Caco-2 (cell line): Measurements from ENCODE around the gene MPI. TPM values are rescaled to one million over a fixed set of nuclear protein-coding genes. Genes with fewer than 3 reads are reported as not detected.

ENCODE experiments used
- BruUV-seq: library from RNA; stranded (reverse); fragments of 400-500 nt; replicated peaks from 2 replicates; lab custom pipeline; 2021; lab: Mats Ljungman, UMichigan
- CTCF ChIA-PET: fragments of 300-600 bp; sonication (Branson Sonifier 250); formaldehyde crosslinking; loops from one replicate; lab custom pipeline; 2022; ENCODE audit warnings: antibody characterized with exemption; lab: Charles Lee
- POLR2A ChIA-PET: fragments of 300-600 bp; sonication (Branson Sonifier 250); formaldehyde crosslinking; loops from one replicate; lab custom pipeline; 2022; ENCODE audit warnings: antibody characterized with exemption; lab: Charles Lee
- DNase-seq, 2 experiments: peaks; one replicate each; pipeline versions ENCODE4 v3.0.0 to v3.0.0-alpha.2; 2020 to 2022
- H3K27me3 ChIP-seq: replicated peaks from 2 replicates; pipeline ENCODE4 v1.6.0; 2011; ENCODE audit warnings: low read length; ENCODE audit not compliant: control insufficient read depth, insufficient read depth
- H3K36me3 ChIP-seq: 2 replicates; pipeline ENCODE4 v1.5.1; 2011; ENCODE audit warnings: low read length; ENCODE audit not compliant: control insufficient read depth, insufficient read depth
- H3K4me1 ChIP-seq: fragments of 250-450 bp; sonication (Bioruptor Pico); 2 replicates; pipeline ENCODE4 v1.5.1; 2020; ENCODE audit warnings: mild to moderate bottlenecking
- H3K4me3 ChIP-seq: 2 replicates; pipeline ENCODE4 v1.5.1; 2011; ENCODE audit warnings: low read depth, mild to moderate bottlenecking, control low read depth, low read length
- H3K9me3 ChIP-seq: fragments of 250-450 bp; sonication (Bioruptor Pico); 2 replicates; pipeline ENCODE4 v1.5.1; 2020; ENCODE audit warnings: mild to moderate bottlenecking, moderate library complexity
- H3K27ac Mint-ChIP-seq: one replicate; pipeline ENCODE4 v1.8.0; 2022; ENCODE audit warnings: mixed read lengths; ENCODE audit not compliant: unreplicated experiment
- H3K27me3 Mint-ChIP-seq: one replicate; pipeline ENCODE4 v1.8.0; 2022; ENCODE audit warnings: mixed read lengths; ENCODE audit not compliant: insufficient read depth, unreplicated experiment
- H3K36me3 Mint-ChIP-seq: one replicate; pipeline ENCODE4 v1.8.0; 2022; ENCODE audit warnings: mild to moderate bottlenecking, mixed read lengths; ENCODE audit not compliant: insufficient read depth, unreplicated experiment
- H3K4me1 Mint-ChIP-seq: one replicate; pipeline ENCODE4 v1.8.0; 2022; ENCODE audit warnings: low read depth, mixed read lengths; ENCODE audit not compliant: unreplicated experiment
- H3K4me3 Mint-ChIP-seq: one replicate; pipeline ENCODE4 v1.8.0; 2022; ENCODE audit warnings: mild to moderate bottlenecking, moderate library complexity, mixed read lengths; ENCODE audit not compliant: unreplicated experiment
- H3K9me3 Mint-ChIP-seq: one replicate; pipeline ENCODE4 v1.8.0; 2022; ENCODE audit warnings: mixed read lengths; ENCODE audit not compliant: unreplicated experiment
- CTCF ChIP-seq, 2 experiments: fragments of 200-600 bp in 1 of 2; IDR thresholded peaks; 1 replicate in 1 of 2; 2 replicates in 1 of 2; pipeline versions ENCODE4 v1.5.1 to v1.8.0; 2011 to 2022; ENCODE audit warnings: antibody characterized with exemption in 1 of 2, control low read depth in 1 of 2, inconsistent platforms in 1 of 2, low read depth in 1 of 2, low read length in 1 of 2, mild to moderate bottlenecking in 1 of 2, moderate library complexity in 1 of 2; ENCODE audit not compliant: insufficient read depth in 1 of 2, severe bottlenecking in 1 of 2, unreplicated experiment in 1 of 2
- intact Hi-C: fragments of 100-400 bp; cut with micrococcal nuclease; formaldehyde crosslinking; loops from one replicate; pipeline ENCODE4 v1.10.0; 2022; ENCODE audit not compliant: unreplicated experiment
- total RNA-seq: library from RNA; stranded (reverse); gene quantifications from 2 replicates; pipeline ENCODE4 v1.2.3, GENCODE V29; 2022

The MPI gene
- total RNA-seq, 1 experiment from 2014 or later = 29.1 TPM

- Histone ChIP-seq H3K4me3 (no peak overlapping the region), H3K4me1 (peaks cover 51% of the 10 kb centered on the region), H3K36me3 (peaks cover 3% of the 10 kb centered on the region; the same call in 1 of the 2 replicates), H3K9me3 (peaks cover 6% of the 10 kb centered on the region; the same call in 1 of the 2 replicates), H3K27me3 (no peaks in the 10 kb centered on the region)
- BruUV-seq = no TSS peak
- peak overlapping the region; percentile 57 for H3K27ac Mint-ChIP-seq
- TF ChIP-seq CTCF (IDR thresholded peaks at IDR 0.05; ENCODE audit: insufficient read depth in 1 of 2, low read depth in 1 of 2, low read length in 1 of 2, severe bottlenecking in 1 of 2, unreplicated experiment in 1 of 2) = no peak
- H3K9me3 Mint-ChIP-seq = no peaks in the 10 kb centered on the region
- peaks cover 65% of the 10 kb centered on the region for H3K36me3 Mint-ChIP-seq
- CTCF ChIA-PET = no interaction called here
- DNase-seq = no peak
- intact Hi-C loops = no loop called here
- no peak overlapping the region for H3K4me3 Mint-ChIP-seq
- no peaks in the 10 kb centered on the region for H3K27me3 Mint-ChIP-seq
- POLR2A ChIA-PET = no interaction called here
- peaks cover 55% of the 10 kb centered on the region for H3K4me1 Mint-ChIP-seq
Observed at GRCh38 chr15:74868059-74868458, 21.8 kb upstream of the MPI start.

GRCh38 chr15:74869372-74869725, 20.5 kb upstream of the MPI start:
- no TSS peak for BruUV-seq
- ChIA-PET CTCF (interaction anchor here (1.2 to 1.4 kb wide), 3 partner anchors 10 to 88 kb away, joined by 3 to 4 read pairs (median 3); no protein-coding TSS in a partner anchor), POLR2A (no interaction called here)
- intact Hi-C loops = no loop called here
- H3K9me3 Mint-ChIP-seq = no peaks in the 10 kb centered on the region
- no peak for TF ChIP-seq CTCF (IDR thresholded peaks at IDR 0.05; ENCODE audit: insufficient read depth in 1 of 2, low read depth in 1 of 2, low read length in 1 of 2, severe bottlenecking in 1 of 2, unreplicated experiment in 1 of 2)
- H3K4me1 Mint-ChIP-seq = peaks cover 45% of the 10 kb centered on the region
- H3K27me3 ChIP-seq = no peaks in the 10 kb centered on the region
- H3K4me3 Mint-ChIP-seq = no peak overlapping the region
- peak overlapping the region; percentile 86 for H3K27ac Mint-ChIP-seq
- DNase-seq = no peak
- H3K36me3 ChIP-seq = peaks cover 3% of the 10 kb centered on the region; the same call in 1 of the 2 replicates
- no peak overlapping the region for H3K4me3 ChIP-seq
- peaks cover 51% of the 10 kb centered on the region for H3K4me1 ChIP-seq
- peaks cover 6% of the 10 kb centered on the region; the same call in 1 of the 2 replicates for H3K9me3 ChIP-seq
- H3K27me3 Mint-ChIP-seq = no peaks in the 10 kb centered on the region
- peaks cover 64% of the 10 kb centered on the region for H3K36me3 Mint-ChIP-seq

- Histone ChIP-seq H3K4me1 (peaks cover 51% of the 10 kb centered on the region), H3K4me3 (no peak overlapping the region), H3K36me3 (peaks cover 3% of the 10 kb centered on the region; the same call in 1 of the 2 replicates), H3K9me3 (peaks cover 6% of the 10 kb centered on the region; the same call in 1 of the 2 replicates), H3K27me3 (no peaks in the 10 kb centered on the region)
- peak overlapping the region; percentile 86 for H3K27ac Mint-ChIP-seq
- ChIA-PET POLR2A (interaction anchor here (0.9 to 1.2 kb wide), 4 partner anchors 20 to 498 kb away, joined by 3 to 5 read pairs (median 4); partner anchors contain the start of genes COX5A, MAN2C1 and MPI), CTCF (interaction anchor here (1.0 to 1.4 kb wide), 5 partner anchors 9 to 88 kb away, joined by 3 to 14 read pairs (median 3); no protein-coding TSS in a partner anchor)
- H3K4me3 Mint-ChIP-seq = peak overlapping the region; percentile 64
- intact Hi-C loops = loop anchor here (5.0 kb wide), 1 partner anchor 37 kb away; the partner anchor contains the start of gene FAM219B
- TF ChIP-seq CTCF (IDR thresholded peaks at IDR 0.05; ENCODE audit: insufficient read depth in 1 of 2, low read depth in 1 of 2, low read length in 1 of 2, severe bottlenecking in 1 of 2, unreplicated experiment in 1 of 2) = no peak
- DNase-seq = no peak
- H3K4me1 Mint-ChIP-seq = peaks cover 41% of the 10 kb centered on the region
- H3K27me3 Mint-ChIP-seq = no peaks in the 10 kb centered on the region
- no TSS peak for BruUV-seq
- H3K36me3 Mint-ChIP-seq = peaks cover 59% of the 10 kb centered on the region
- no peaks in the 10 kb centered on the region for H3K9me3 Mint-ChIP-seq
Observed at GRCh38 chr15:74869726-74870407, 20.0 kb upstream of the MPI start.
